Cerebellar cortex (tissue), 1 donor: ENCODE measurements around the gene BORCS5.

ENCODE experiments used
- DNase-seq: peaks from one replicate; pipeline ENCODE4 v3.0.0-alpha.2; 2015; ENCODE audit warnings: low spot score

The BORCS5 gene

GRCh38 chr12:12353807-12354206, 3.1 kb upstream of the BORCS5 start:
- DNase-seq, result no peak

GRCh38 chr12:12356467-12356895, 397 bp upstream of the BORCS5 start:
- DNase-seq, result no peak

- DNase-seq, result peak; percentile 70
Measured at GRCh38 chr12:12357719-12358461, 1.0 kb downstream of the BORCS5 start.

GRCh38 chr12:12358528-12358927, 1.6 kb downstream of the BORCS5 start:
- DNase-seq, result no peak

GRCh38 chr12:12364787-12365445, 8.0 kb downstream of the BORCS5 start:
- no peak for DNase-seq

GRCh38 chr12:12365446-12365802, 8.5 kb downstream of the BORCS5 start:
- DNase-seq, result no peak

- DNase-seq, result no peak
Measured at GRCh38 chr12:12365931-12366431, 9.1 kb downstream of the BORCS5 start.

- DNase-seq, result no peak
Measured at GRCh38 chr12:12366701-12367481, 10.0 kb downstream of the BORCS5 start.

- no peak for DNase-seq
Measured at GRCh38 chr12:12367482-12367998, 10.7 kb downstream of the BORCS5 start.

- no peak for DNase-seq
Measured at GRCh38 chr12:12372946-12373722, 16.3 kb downstream of the BORCS5 start.

- peak; percentile 90 for DNase-seq
Measured at GRCh38 chr12:12376646-12377448, 20.0 kb downstream of the BORCS5 start.

- DNase-seq, result no peak
Measured at GRCh38 chr12:12378616-12379015, 21.7 kb downstream of the BORCS5 start.

GRCh38 chr12:12379831-12380730, 23.2 kb downstream of the BORCS5 start:
- no peak for DNase-seq

GRCh38 chr12:12380949-12381593, 24.2 kb downstream of the BORCS5 start:
- no peak for DNase-seq

GRCh38 chr12:12381982-12382381, 25.1 kb downstream of the BORCS5 start:
- no peak for DNase-seq

- no peak for DNase-seq
Measured at GRCh38 chr12:12384571-12385340, 27.9 kb downstream of the BORCS5 start.

GRCh38 chr12:12387501-12387900, 30.6 kb downstream of the BORCS5 start:
- DNase-seq, result no peak

- DNase-seq, result no peak
Measured at GRCh38 chr12:12392413-12392812, 35.5 kb downstream of the BORCS5 start.
